GM18508 (cell line): ENCODE data around the gene ARMH2.

Source experiments
- ATAC-seq: cut with Tn5 transposase; IDR thresholded peaks from one replicate; pipeline ENCODE4 v1.9.1; 2021; ENCODE audit warnings: moderate number of reproducible peaks; ENCODE audit not compliant: insufficient read depth, unreplicated experiment

ARMH2 gene

GRCh38 chr6:24798740-24799540 is at the start of gene ARMH2:
Gene ARMH2 (minus strand): TSS chr6:24798917. CDS start chr6:24798857, 60 bp downstream.
- no peak for ATAC-seq

DNA sequence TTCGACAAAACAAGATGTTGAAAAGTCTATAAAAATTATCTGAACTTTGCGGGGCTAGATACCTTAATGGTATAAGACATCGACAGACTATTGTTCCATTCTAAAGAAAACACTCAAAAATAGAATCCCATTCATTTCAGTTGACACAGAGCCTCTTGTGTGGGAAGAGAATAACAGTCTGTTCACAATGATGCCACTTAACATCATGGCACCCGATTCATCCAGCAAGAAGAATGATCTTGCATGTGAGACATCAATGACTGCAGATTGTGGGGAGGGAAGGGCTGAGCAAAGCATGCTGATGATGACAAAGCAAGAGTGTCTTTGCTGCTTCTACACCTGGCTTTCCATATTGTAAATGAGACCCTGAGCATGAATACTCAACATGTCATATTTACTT is 49.7 kb upstream of the ARMH2 start:
- no peak for ATAC-seq

DNA sequence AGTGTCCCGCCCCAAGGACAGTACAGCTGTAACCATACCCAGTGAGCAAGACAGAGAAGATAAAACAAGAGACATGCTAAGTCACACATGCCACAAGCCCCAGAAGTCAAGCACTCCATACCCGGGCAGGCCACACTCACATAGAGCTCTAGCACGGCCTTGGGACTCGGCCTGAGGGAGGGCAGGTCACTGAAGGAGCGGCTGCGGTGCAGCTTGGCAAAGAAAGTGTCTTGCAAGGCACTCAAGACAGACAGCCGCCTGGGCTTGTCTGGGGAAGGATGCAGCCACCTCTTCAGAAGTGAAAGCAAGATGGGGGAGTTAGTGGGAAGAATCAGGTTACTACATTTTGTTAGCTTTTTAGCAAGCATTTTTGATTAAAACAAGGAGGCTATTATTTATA is 48.7 kb upstream of the ARMH2 start:
- ATAC-seq: no peak

DNA sequence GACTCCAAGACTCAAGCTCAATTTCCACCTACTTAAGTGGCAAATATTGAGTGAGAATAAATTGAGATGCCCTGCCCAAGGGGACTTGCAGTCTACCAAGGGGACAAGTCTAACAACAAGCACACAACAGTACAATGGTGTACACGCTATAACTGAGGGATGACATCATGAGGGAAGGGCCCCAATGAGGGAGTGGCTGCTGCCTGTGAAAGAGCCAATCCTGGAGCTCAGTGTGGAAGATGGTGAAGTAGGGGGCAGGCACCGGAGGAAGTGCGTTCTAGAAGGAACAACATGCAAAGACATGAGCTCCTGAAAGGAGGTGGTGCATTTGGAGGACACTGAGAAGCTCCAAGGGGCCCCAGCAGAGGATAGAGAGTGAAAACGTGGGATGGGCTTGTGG is 46.9 kb upstream of the ARMH2 start:
- no peak for ATAC-seq

DNA sequence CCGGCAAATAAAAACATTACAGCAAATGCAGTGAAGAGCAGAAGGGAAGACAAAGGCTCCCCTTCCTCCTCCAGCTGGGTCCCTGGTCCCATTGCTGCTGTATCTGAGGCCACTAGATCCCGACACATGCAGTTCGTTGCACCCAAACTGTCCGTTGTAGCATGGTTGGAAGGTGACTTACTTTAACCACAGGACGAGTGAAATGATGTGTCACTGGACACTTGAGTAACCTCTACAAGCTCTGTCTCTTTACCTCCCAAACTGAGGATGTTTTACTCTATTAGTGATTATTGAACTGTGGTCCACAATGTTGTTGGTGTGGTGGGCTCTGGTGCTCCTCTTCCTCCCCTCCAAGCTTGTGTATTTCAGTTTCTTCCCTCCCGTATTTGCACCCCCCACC is 46.2 kb upstream of the ARMH2 start:
- ATAC-seq: no peak

DNA sequence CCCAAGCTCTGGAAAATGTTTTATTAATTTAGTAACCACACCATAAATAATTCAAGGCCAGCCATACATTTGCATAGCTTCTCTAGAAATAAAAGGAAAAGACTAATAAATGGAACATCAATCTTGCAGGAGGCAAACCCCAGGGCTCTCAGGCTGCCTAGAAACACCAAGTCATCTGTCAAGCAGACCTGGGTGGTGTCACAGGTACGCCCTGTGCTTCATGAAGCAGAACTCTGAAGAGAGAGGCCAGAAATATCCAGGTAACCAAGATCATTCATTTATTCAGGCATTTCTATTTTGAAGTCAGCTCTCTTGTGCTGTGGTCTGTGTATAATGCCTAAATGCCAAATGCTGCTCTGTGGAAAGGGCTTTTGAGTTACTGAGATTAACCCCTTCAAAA is 45.3 kb upstream of the ARMH2 start:
- no peak for ATAC-seq

DNA sequence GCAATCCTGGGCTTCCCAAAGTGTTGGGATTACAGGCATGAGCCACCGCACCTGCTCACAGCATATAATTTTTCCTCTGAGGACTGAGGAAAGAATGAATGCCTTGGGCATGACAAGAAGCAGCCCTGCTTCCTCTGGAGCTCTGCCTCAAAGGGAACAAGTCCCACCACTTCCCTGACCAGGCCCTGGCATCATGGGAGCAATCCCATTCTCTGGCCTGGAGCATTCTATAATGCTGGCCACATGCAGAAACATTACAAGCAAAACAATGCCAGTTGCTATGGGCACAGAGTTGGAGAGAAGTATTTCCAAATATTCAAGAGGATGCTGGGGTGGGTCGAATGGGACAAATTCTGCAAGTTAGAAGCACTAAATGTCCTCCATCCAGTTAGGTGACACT is 41.5 kb upstream of the ARMH2 start:
- no peak for ATAC-seq

DNA sequence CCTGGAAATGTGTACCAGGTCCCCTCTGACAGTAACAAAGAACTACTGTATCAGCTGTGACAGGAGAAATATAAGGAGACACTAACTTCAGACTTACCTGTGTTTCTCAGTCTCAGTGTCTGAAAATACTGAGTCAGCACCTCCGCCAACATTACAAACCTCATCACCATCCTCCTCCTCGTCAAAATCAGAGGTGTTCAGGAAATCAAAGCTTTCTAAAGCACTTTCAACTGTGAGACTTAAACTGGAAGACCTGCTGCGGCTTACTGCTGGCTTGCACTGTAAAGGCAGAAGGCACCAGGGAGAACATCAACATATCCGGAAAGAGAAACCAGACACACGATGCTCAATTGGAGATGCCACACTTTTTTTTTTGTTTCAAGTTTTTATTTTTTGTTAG is 40.3 kb upstream of the ARMH2 start:
- ATAC-seq: no peak

DNA sequence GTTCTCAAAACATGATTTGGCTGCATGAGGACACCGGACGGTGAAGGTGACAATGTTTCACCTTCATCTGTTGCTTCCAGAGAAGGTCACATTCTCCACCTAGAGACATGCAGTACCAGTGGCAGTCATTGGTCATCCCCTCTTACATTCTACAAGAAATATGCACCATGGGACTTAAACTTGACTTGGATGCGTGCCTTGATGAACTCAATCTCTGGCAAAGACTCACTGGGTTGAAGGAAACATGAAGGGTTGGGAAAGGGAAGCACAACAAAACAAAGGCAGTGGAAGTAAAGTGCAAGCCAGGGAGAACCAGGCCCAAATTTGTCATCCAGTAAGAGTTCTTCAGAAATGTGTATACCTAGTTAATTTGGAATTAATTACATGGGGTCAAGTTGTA is 39.4 kb upstream of the ARMH2 start:
- ATAC-seq: no peak

- ATAC-seq: no peak
These were observed 37.4 kb upstream of the ARMH2 start for GRCh38 chr6:24836109-24836508.

- no peak for ATAC-seq
These were observed 35.1 kb upstream of the ARMH2 start for GRCh38 chr6:24833711-24834386.

GRCh38 chr6:24832794-24833193 is 34.1 kb upstream of the ARMH2 start:
- no peak for ATAC-seq

GRCh38 chr6:24831771-24832716 is 33.3 kb upstream of the ARMH2 start:
- no peak for ATAC-seq

DNA sequence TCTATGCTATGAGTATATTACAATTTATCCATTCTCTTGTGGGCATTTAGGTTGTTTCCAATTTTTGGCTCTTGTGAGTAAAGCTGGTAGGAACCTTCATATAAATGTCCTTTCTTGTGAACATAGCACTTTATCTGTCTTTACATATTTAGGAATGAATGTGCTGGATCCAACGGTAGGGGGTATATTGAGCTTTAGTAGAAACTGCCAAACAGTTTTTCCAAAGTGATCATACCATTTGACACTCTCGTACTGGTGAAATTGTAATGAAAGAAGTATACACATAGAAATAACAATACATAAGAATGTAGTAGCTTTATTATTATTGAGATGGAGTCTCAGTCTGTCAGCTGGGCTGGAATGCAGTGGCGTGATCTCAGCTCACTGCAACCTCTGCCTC is 30.9 kb upstream of the ARMH2 start:
- no peak for ATAC-seq

- ATAC-seq: no peak
These were observed 29.3 kb upstream of the ARMH2 start for GRCh38 chr6:24827970-24828369.

DNA sequence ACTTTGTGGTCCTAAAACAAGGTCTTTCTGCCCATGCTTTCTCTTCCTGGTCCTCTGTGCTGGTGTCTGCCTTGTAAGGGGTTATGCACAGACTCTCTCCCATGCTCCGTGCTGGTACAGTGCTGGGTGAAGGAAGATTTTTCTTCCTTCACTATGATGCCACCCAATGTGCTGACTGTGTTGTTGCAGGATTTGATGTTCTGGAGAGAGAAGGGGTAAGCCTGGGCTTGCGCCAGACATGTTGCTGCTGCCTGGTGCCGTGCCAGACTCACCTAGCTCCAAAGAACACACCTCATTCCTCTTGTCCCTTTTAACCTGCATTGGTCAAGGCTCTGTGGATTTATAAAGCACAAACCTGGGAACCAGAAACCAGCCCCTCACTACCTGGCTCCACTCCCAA is 28.4 kb upstream of the ARMH2 start:
- no peak for ATAC-seq

DNA sequence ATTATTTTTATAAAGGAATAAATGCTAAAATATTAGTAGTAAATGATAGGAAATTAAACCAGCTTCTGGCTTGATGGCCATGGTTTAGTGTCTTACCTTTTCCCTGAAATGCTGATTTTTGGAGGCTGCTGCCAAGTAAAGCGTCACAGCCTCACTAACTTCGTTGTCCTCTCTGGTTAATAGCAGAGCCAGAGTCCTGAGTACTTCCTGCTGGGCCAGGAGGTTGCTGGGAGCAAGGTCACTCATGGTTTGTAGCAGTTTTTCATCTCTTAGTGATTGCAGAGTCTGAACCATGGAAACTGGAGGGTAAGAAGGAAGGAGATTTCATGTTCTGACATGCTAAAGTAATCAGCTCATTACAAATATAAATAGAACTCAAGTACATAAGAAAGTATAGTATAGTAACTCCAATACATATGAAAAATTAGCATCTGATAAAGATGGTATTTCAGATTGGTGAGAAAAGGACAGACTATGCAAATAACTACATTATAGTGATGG is 26.5 kb upstream of the ARMH2 start:
- no peak for ATAC-seq

- ATAC-seq: no peak
These were observed 25.6 kb upstream of the ARMH2 start for GRCh38 chr6:24824142-24824938.

DNA sequence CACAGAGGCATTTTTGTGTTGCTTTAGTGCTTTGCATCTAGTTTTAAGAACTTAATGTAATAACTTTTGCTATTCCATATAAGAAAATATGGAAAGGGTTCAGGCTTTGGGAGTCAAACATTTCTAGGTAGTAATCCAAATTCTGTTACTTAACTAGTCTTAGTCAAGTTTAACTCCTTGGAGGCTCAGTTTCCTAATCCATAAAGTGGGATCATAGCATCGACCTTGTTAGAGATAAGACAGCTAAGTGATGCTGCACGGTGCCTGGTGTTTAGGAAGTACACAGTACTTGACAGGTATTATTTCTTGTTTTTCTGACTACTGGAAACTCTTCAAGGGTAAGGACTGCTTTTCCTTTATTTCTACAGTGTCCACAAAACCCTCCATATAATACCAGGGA is 24.5 kb upstream of the ARMH2 start:
- ATAC-seq: no peak

- no peak for ATAC-seq
These were observed 24.0 kb upstream of the ARMH2 start for GRCh38 chr6:24822696-24823095.
